Neural progenitor cell (in vitro differentiated cells): ENCODE results near the gene MMP25. TPM values are rescaled to one million over a fixed set of nuclear protein-coding genes. Genes with fewer than 3 reads are reported as not detected.

Experiments used
- DNase-seq: peaks from one replicate; pipeline ENCODE4 v3.0.0-alpha.2; 2016; ENCODE audit warnings: low spot score
- H2AFZ ChIP-seq: fragments of 200-600 bp; sonication (generic); replicated peaks from 2 replicates; pipeline ENCODE4 v1.6.1; 2016; ENCODE audit warnings: antibody characterized with exemption
- H3F3A ChIP-seq: fragments of 200-600 bp; sonication (generic); 2 replicates; pipeline ENCODE4 v1.6.1; 2016; ENCODE audit warnings: antibody characterized with exemption, low read depth
- H3K27ac ChIP-seq: fragments of 200-600 bp; sonication (generic); 2 replicates; pipeline ENCODE4 v1.5.1; 2016; ENCODE audit warnings: mild to moderate bottlenecking
- H3K27me3 ChIP-seq: fragments of 200-600 bp; sonication (generic); 2 replicates; pipeline ENCODE4 v1.6.1; 2016; ENCODE audit warnings: mild to moderate bottlenecking, moderate library complexity
- H3K36me3 ChIP-seq: fragments of 200-600 bp; sonication (generic); 2 replicates; pipeline ENCODE4 v1.5.1; 2016
- H3K4me1 ChIP-seq: fragments of 200-600 bp; sonication (generic); 2 replicates; pipeline ENCODE4 v1.6.1; 2016; ENCODE audit warnings: mixed run types
- H3K4me2 ChIP-seq: fragments of 200-600 bp; sonication (generic); 2 replicates; pipeline ENCODE4 v1.6.1; 2016
- H3K4me3 ChIP-seq: fragments of 200-600 bp; sonication (generic); 2 replicates; pipeline ENCODE4 v1.5.1; 2016
- H3K79me2 ChIP-seq: fragments of 200-600 bp; sonication (generic); 2 replicates; pipeline ENCODE4 v1.6.1; 2016; ENCODE audit warnings: low read depth
- H3K9ac ChIP-seq: fragments of 200-600 bp; sonication (generic); 2 replicates; pipeline ENCODE4 v1.6.1; 2016
- H3K9me3 ChIP-seq: fragments of 200-600 bp; sonication (generic); 2 replicates; pipeline ENCODE4 v1.5.1; 2016; ENCODE audit warnings: low read depth
- H4K20me1 ChIP-seq: fragments of 200-600 bp; sonication (generic); 2 replicates; pipeline ENCODE4 v1.6.1; 2016; ENCODE audit warnings: low read depth
- H3K27ac Mint-ChIP-seq: 3 replicates; pipeline ENCODE4 v1.8.0; 2021; ENCODE audit warnings: mixed read lengths
- H3K27me3 Mint-ChIP-seq: 2 replicates; pipeline ENCODE4 v1.8.0; 2022; ENCODE audit warnings: low read depth, mild to moderate bottlenecking, inconsistent platforms, moderate library complexity, mixed read lengths; ENCODE audit not compliant: insufficient read depth
- H3K36me3 Mint-ChIP-seq: 3 replicates; pipeline ENCODE4 v1.8.0; 2021; ENCODE audit warnings: mixed read lengths
- H3K4me1 Mint-ChIP-seq: 3 replicates; pipeline ENCODE4 v1.8.0; 2021; ENCODE audit warnings: mixed read lengths
- H3K4me3 Mint-ChIP-seq: 3 replicates; pipeline ENCODE4 v1.8.0; 2021; ENCODE audit warnings: mild to moderate bottlenecking, moderate library complexity, mixed read lengths
- H3K9me3 Mint-ChIP-seq: 3 replicates; pipeline ENCODE4 v1.8.0; 2020; ENCODE audit warnings: mixed read lengths
- CTCF ChIP-seq: fragments of 200-600 bp; sonication (generic); IDR thresholded peaks from 2 replicates; pipeline ENCODE4 v1.5.1; 2017; ENCODE audit warnings: antibody characterized with exemption, mild to moderate bottlenecking
- EZH2 ChIP-seq: fragments of 200-600 bp; sonication (generic); IDR thresholded peaks from 2 replicates; pipeline ENCODE4 v1.6.1; 2017; ENCODE audit warnings: antibody characterized with exemption, mild to moderate bottlenecking, moderate library complexity
- EZH2phosphoT487 ChIP-seq: fragments of 200-600 bp; sonication (generic); IDR thresholded peaks from 2 replicates; pipeline ENCODE4 v1.6.1; 2017; ENCODE audit warnings: antibody characterized with exemption
- total RNA-seq: library from RNA; depleted of rRNA; stranded (reverse); fragments of >200 nt; gene quantifications from 2 replicates; pipeline ENCODE4 v1.2.3, GENCODE V29; 2015; ENCODE audit warnings: low replicate concordance

Gene MMP25
- total RNA-seq, 1 donor from 2014 or later = 0.58 TPM

- H3K4me2 ChIP-seq = peak overlapping the region; percentile 80
- no peaks in the 10 kb centered on the region for H3K36me3 ChIP-seq
- peak; percentile 38 for DNase-seq
- peaks cover 11% of the 10 kb centered on the region for H4K20me1 ChIP-seq
- no peak overlapping the region for H3K27ac ChIP-seq
- H2AFZ ChIP-seq = no peak overlapping the region
- no peak overlapping the region for H3K27ac Mint-ChIP-seq
- H3K27me3 ChIP-seq = peaks cover 53% of the 10 kb centered on the region
- peaks cover 38% of the 10 kb centered on the region for H3K27me3 Mint-ChIP-seq
- no peaks in the 10 kb centered on the region for H3K36me3 Mint-ChIP-seq
- peaks cover 18% of the 10 kb centered on the region for H3K4me1 Mint-ChIP-seq
- peak overlapping the region; percentile 20 for H3K4me3 ChIP-seq
- peaks cover 2% of the 10 kb centered on the region for H3K9me3 Mint-ChIP-seq
- TF ChIP-seq CTCF (no peak), EZH2 (peak; percentile 67)
- no peaks in the 10 kb centered on the region for H3K9me3 ChIP-seq
- no peak overlapping the region for H3K9ac ChIP-seq
- peaks cover 42% of the 10 kb centered on the region for H3F3A ChIP-seq
- H3K4me3 Mint-ChIP-seq = peak overlapping the region; percentile 79
- peaks cover 24% of the 10 kb centered on the region for H3K4me1 ChIP-seq
- H3K79me2 ChIP-seq = no peaks in the 10 kb centered on the region
Measured at GRCh38 chr16:3004781-3005284, 41.5 kb upstream of the MMP25 start.

- Histone ChIP-seq H2AFZ (no peak overlapping the region), H3K79me2 (no peaks in the 10 kb centered on the region), H3F3A (peaks cover 49% of the 10 kb centered on the region), H3K27me3 (peaks cover 67% of the 10 kb centered on the region), H3K27ac (no peak overlapping the region), H4K20me1 (peaks cover 11% of the 10 kb centered on the region), H3K36me3 (no peaks in the 10 kb centered on the region), H3K4me2 (peak overlapping the region; percentile 65), H3K9ac (no peak overlapping the region), H3K9me3 (no peaks in the 10 kb centered on the region), H3K4me3 (no peak overlapping the region), H3K4me1 (peaks cover 31% of the 10 kb centered on the region)
- Mint-ChIP-seq H3K27ac (no peak overlapping the region), H3K36me3 (no peaks in the 10 kb centered on the region), H3K9me3 (peaks cover 2% of the 10 kb centered on the region), H3K4me3 (no peak overlapping the region), H3K4me1 (peaks cover 27% of the 10 kb centered on the region), H3K27me3 (peaks cover 38% of the 10 kb centered on the region)
- TF ChIP-seq EZH2phosphoT487 (peak; percentile 28), EZH2 (peak; percentile 20), CTCF (no peak)
- DNase-seq = no peak
Measured at GRCh38 chr16:3007059-3007956, 39.1 kb upstream of the MMP25 start.

GRCh38 chr16:3007957-3008689 is 38.2 kb upstream of the MMP25 start:
- TF ChIP-seq EZH2phosphoT487 (no peak), EZH2 (peak; percentile 9), CTCF (no peak)
- H3K4me2 ChIP-seq = peak overlapping the region; percentile 65
- peak; percentile 59 for DNase-seq
- Mint-ChIP-seq H3K4me3 (peak overlapping the region; percentile 18), H3K27me3 (peaks cover 35% of the 10 kb centered on the region), H3K27ac (no peak overlapping the region), H3K9me3 (no peaks in the 10 kb centered on the region), H3K36me3 (no peaks in the 10 kb centered on the region), H3K4me1 (peaks cover 30% of the 10 kb centered on the region)
- H3K27ac ChIP-seq = no peak overlapping the region
- H3K79me2 ChIP-seq = no peaks in the 10 kb centered on the region
- peaks cover 76% of the 10 kb centered on the region for H3K27me3 ChIP-seq
- H2AFZ ChIP-seq = no peak overlapping the region
- peaks cover 49% of the 10 kb centered on the region for H3F3A ChIP-seq
- peaks cover 38% of the 10 kb centered on the region for H3K4me1 ChIP-seq
- no peaks in the 10 kb centered on the region for H3K9me3 ChIP-seq
- no peak overlapping the region for H3K9ac ChIP-seq
- peaks cover 15% of the 10 kb centered on the region for H4K20me1 ChIP-seq
- no peaks in the 10 kb centered on the region for H3K36me3 ChIP-seq
- H3K4me3 ChIP-seq = peak overlapping the region; percentile 29
